ENCODE measurements around the gene HS3ST3A1. TPM values are rescaled to one million over a fixed set of nuclear protein-coding genes. Genes with fewer than 3 reads are reported as not detected.

The HS3ST3A1 gene
- total and polyA plus RNA-seq, 5 donors from 2014 or later, result 1.8 to 8.3 (median 7.4) TPM

GRCh38 chr17:13531721-13532120 lies 70.0 kb downstream of the HS3ST3A1 start:
- Histone ChIP-seq H3K27ac (ENCODE audit: insufficient read depth, low read length, poor library complexity, severe bottlenecking) (no peak overlapping the region), H3K4me1 (ENCODE audit: control insufficient read depth, insufficient read depth, low read length, poor library complexity, severe bottlenecking) (no peaks in the 10 kb centered on the region)
- peaks cover 20% of the 10 kb centered on the region for H3K27me3 Mint-ChIP-seq

GRCh38 chr17:13525876-13526275 lies 75.9 kb downstream of the HS3ST3A1 start:
- ATAC-seq (ENCODE audit: low read depth in 2 of 2) (no peak), DNase-seq (no peak)
- H3K27ac ChIP-seq (ENCODE audit: insufficient read depth, low read length, poor library complexity, severe bottlenecking), result no peak overlapping the region
- no peaks in the 10 kb centered on the region for H3K36me3 ChIP-seq (ENCODE audit: control insufficient read depth, insufficient read depth, low read length)
- H3K27ac Mint-ChIP-seq, result no peak overlapping the region
- no peak overlapping the region for H3K4me3 Mint-ChIP-seq
- no peaks in the 10 kb centered on the region for H3K36me3 Mint-ChIP-seq
- H3K27me3 ChIP-seq (ENCODE audit: control insufficient read depth, insufficient read depth, low read length), result peaks cover 4% of the 10 kb centered on the region
- peaks cover 0 to 2% of the 10 kb centered on the region in 2 experiments for H3K9me3 ChIP-seq (ENCODE audit: control insufficient read depth in 2 of 2, low read length in 2 of 2)
- peaks cover 0 to 2% (median 0%) of the 10 kb centered on the region in 7 donors for H3K9me3 Mint-ChIP-seq
- H3K4me1 Mint-ChIP-seq, result no peaks in the 10 kb centered on the region
- H3K4me3 ChIP-seq (ENCODE audit: low read depth, low read length), result no peak overlapping the region
- no peaks in the 10 kb centered on the region for H3K4me1 ChIP-seq (ENCODE audit: control insufficient read depth, insufficient read depth, low read length, poor library complexity, severe bottlenecking)
- peaks cover 9% of the 10 kb centered on the region for H3K27me3 Mint-ChIP-seq

More at GRCh38 chr17:13531721-13532120, 70.0 kb downstream of the HS3ST3A1 start:
- DNase-seq, result no peak
- Mint-ChIP-seq H3K9me3 (peaks cover 0 to 3% (median 1%) of the 10 kb centered on the region in 7 donors), H3K36me3 (no peaks in the 10 kb centered on the region), H3K4me3 (no peak overlapping the region), H3K4me1 (no peaks in the 10 kb centered on the region), H3K27ac (no peak overlapping the region)
- Histone ChIP-seq H3K27me3 (ENCODE audit: control insufficient read depth, insufficient read depth, low read length) (peaks cover 2% of the 10 kb centered on the region), H3K9me3 (ENCODE audit: control insufficient read depth in 2 of 2, low read length in 2 of 2) (peaks cover 4% of the 10 kb centered on the region in 2 experiments), H3K36me3 (ENCODE audit: control insufficient read depth, insufficient read depth, low read length) (no peaks in the 10 kb centered on the region), H3K4me3 (ENCODE audit: low read depth, low read length) (no peak overlapping the region)
- no peak for ATAC-seq (ENCODE audit: low read depth in 2 of 2)

- Mint-ChIP-seq H3K27me3 (peaks cover 10% of the 10 kb centered on the region), H3K9me3 (peaks cover 0 to 2% (median 0%) of the 10 kb centered on the region in 7 donors), H3K4me1 (no peaks in the 10 kb centered on the region), H3K27ac (no peak overlapping the region), H3K4me3 (no peak overlapping the region), H3K36me3 (no peaks in the 10 kb centered on the region)
- Histone ChIP-seq H3K4me3 (ENCODE audit: low read depth, low read length) (no peak overlapping the region), H3K4me1 (ENCODE audit: control insufficient read depth, insufficient read depth, low read length, poor library complexity, severe bottlenecking) (no peaks in the 10 kb centered on the region), H3K27me3 (ENCODE audit: control insufficient read depth, insufficient read depth, low read length) (peaks cover 3% of the 10 kb centered on the region), H3K27ac (ENCODE audit: insufficient read depth, low read length, poor library complexity, severe bottlenecking) (no peak overlapping the region), H3K36me3 (ENCODE audit: control insufficient read depth, insufficient read depth, low read length) (no peaks in the 10 kb centered on the region), H3K9me3 (ENCODE audit: control insufficient read depth in 2 of 2, low read length in 2 of 2) (no peaks in the 10 kb centered on the region)
- ATAC-seq (ENCODE audit: low read depth in 2 of 2) (no peak), DNase-seq (no peak)
These were observed 78.6 kb downstream of the HS3ST3A1 start for GRCh38 chr17:13523164-13523563.

GRCh38 chr17:13522749-13523148 lies 79.0 kb downstream of the HS3ST3A1 start:
- Mint-ChIP-seq H3K9me3 (peaks cover 0 to 2% (median 0%) of the 10 kb centered on the region in 7 donors), H3K4me1 (no peaks in the 10 kb centered on the region), H3K27ac (no peak overlapping the region), H3K36me3 (no peaks in the 10 kb centered on the region), H3K27me3 (peaks cover 10% of the 10 kb centered on the region), H3K4me3 (no peak overlapping the region)
- Histone ChIP-seq H3K27ac (ENCODE audit: insufficient read depth, low read length, poor library complexity, severe bottlenecking) (no peak overlapping the region), H3K36me3 (ENCODE audit: control insufficient read depth, insufficient read depth, low read length) (no peaks in the 10 kb centered on the region), H3K4me1 (ENCODE audit: control insufficient read depth, insufficient read depth, low read length, poor library complexity, severe bottlenecking) (no peaks in the 10 kb centered on the region), H3K27me3 (ENCODE audit: control insufficient read depth, insufficient read depth, low read length) (peaks cover 3% of the 10 kb centered on the region), H3K4me3 (ENCODE audit: low read depth, low read length) (no peak overlapping the region), H3K9me3 (ENCODE audit: control insufficient read depth in 2 of 2, low read length in 2 of 2) (no peaks in the 10 kb centered on the region)
- no peak for ATAC-seq (ENCODE audit: low read depth in 2 of 2)
- DNase-seq, result no peak

GRCh38 chr17:13521784-13522183 lies 79.9 kb downstream of the HS3ST3A1 start:
- no peaks in the 10 kb centered on the region for H3K9me3 ChIP-seq (ENCODE audit: control insufficient read depth in 2 of 2, low read length in 2 of 2)
- Mint-ChIP-seq H3K4me1 (no peaks in the 10 kb centered on the region), H3K36me3 (no peaks in the 10 kb centered on the region), H3K4me3 (no peak overlapping the region), H3K27ac (no peak overlapping the region), H3K27me3 (peaks cover 10% of the 10 kb centered on the region), H3K9me3 (peaks cover 0 to 2% (median 0%) of the 10 kb centered on the region in 7 donors)
- no peak for ATAC-seq (ENCODE audit: low read depth in 2 of 2)
- no peak for DNase-seq
- no peak overlapping the region for H3K4me3 ChIP-seq (ENCODE audit: low read depth, low read length)
- no peak overlapping the region for H3K27ac ChIP-seq (ENCODE audit: insufficient read depth, low read length, poor library complexity, severe bottlenecking)
- H3K27me3 ChIP-seq (ENCODE audit: control insufficient read depth, insufficient read depth, low read length), result peaks cover 3% of the 10 kb centered on the region
- no peaks in the 10 kb centered on the region for H3K36me3 ChIP-seq (ENCODE audit: control insufficient read depth, insufficient read depth, low read length)
- no peaks in the 10 kb centered on the region for H3K4me1 ChIP-seq (ENCODE audit: control insufficient read depth, insufficient read depth, low read length, poor library complexity, severe bottlenecking)

- Histone ChIP-seq H3K4me1 (ENCODE audit: control insufficient read depth, insufficient read depth, low read length, poor library complexity, severe bottlenecking) (no peaks in the 10 kb centered on the region), H3K4me3 (ENCODE audit: low read depth, low read length) (no peak overlapping the region), H3K9me3 (ENCODE audit: control insufficient read depth in 2 of 2, low read length in 2 of 2) (no peaks in the 10 kb centered on the region), H3K27me3 (ENCODE audit: control insufficient read depth, insufficient read depth, low read length) (peaks cover 3% of the 10 kb centered on the region), H3K27ac (ENCODE audit: insufficient read depth, low read length, poor library complexity, severe bottlenecking) (no peak overlapping the region), H3K36me3 (ENCODE audit: control insufficient read depth, insufficient read depth, low read length) (no peaks in the 10 kb centered on the region)
- H3K27me3 Mint-ChIP-seq, result peaks cover 10% of the 10 kb centered on the region
- H3K4me1 Mint-ChIP-seq, result no peaks in the 10 kb centered on the region
- ATAC-seq (ENCODE audit: low read depth in 2 of 2), result no peak
- no peak overlapping the region for H3K4me3 Mint-ChIP-seq
- H3K27ac Mint-ChIP-seq, result no peak overlapping the region
- H3K9me3 Mint-ChIP-seq, result peaks cover 0 to 2% (median 0%) of the 10 kb centered on the region in 7 donors
- H3K36me3 Mint-ChIP-seq, result no peaks in the 10 kb centered on the region
- DNase-seq, result no peak
These were observed 80.7 kb downstream of the HS3ST3A1 start for GRCh38 chr17:13520899-13521572.

GRCh38 chr17:13518261-13519000 lies 83.3 kb downstream of the HS3ST3A1 start:
- Histone ChIP-seq H3K36me3 (ENCODE audit: control insufficient read depth, insufficient read depth, low read length) (no peaks in the 10 kb centered on the region), H3K27ac (ENCODE audit: insufficient read depth, low read length, poor library complexity, severe bottlenecking) (no peak overlapping the region), H3K4me3 (ENCODE audit: low read depth, low read length) (no peak overlapping the region), H3K4me1 (ENCODE audit: control insufficient read depth, insufficient read depth, low read length, poor library complexity, severe bottlenecking) (no peaks in the 10 kb centered on the region), H3K9me3 (ENCODE audit: control insufficient read depth in 2 of 2, low read length in 2 of 2) (no peaks in the 10 kb centered on the region), H3K27me3 (ENCODE audit: control insufficient read depth, insufficient read depth, low read length) (peaks cover 3% of the 10 kb centered on the region)
- Mint-ChIP-seq H3K27ac (no peak overlapping the region), H3K4me3 (no peak overlapping the region), H3K36me3 (no peaks in the 10 kb centered on the region), H3K27me3 (peaks cover 10% of the 10 kb centered on the region), H3K4me1 (no peaks in the 10 kb centered on the region), H3K9me3 (peaks cover 0 to 4% (median 0%) of the 10 kb centered on the region in 7 donors)
- ATAC-seq (ENCODE audit: low read depth in 2 of 2), result no peak
- DNase-seq, result no peak
